ENCODE measurements around the gene ODAD3.
"Not testable (repeated sequence)": the region's sequence is repeated elsewhere in the genome, so short reads cannot be mapped to it uniquely, and the experiment has no call there.

ODAD3 gene

DNA sequence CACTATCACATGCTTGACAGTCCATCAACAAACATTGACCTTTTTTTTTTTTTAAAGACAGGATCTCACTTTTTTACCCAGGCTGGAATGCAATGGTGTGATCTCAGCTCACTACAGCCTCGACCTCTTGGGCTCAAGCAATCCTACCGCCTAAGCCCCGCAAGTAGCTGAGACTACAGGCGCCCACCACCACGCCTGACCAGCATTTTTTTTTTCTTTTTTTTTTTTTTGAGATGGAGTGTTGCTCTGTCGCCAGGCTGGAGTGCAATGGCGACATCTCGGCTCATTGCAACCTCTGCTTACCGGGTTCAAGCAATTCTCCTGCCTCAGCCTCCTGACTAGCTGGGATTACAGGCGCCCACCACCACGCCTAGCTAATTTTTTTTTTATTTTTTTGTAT is 24.0 kb upstream of the ODAD3 start:
- DNase-seq, result not testable (repeated sequence)

DNA sequence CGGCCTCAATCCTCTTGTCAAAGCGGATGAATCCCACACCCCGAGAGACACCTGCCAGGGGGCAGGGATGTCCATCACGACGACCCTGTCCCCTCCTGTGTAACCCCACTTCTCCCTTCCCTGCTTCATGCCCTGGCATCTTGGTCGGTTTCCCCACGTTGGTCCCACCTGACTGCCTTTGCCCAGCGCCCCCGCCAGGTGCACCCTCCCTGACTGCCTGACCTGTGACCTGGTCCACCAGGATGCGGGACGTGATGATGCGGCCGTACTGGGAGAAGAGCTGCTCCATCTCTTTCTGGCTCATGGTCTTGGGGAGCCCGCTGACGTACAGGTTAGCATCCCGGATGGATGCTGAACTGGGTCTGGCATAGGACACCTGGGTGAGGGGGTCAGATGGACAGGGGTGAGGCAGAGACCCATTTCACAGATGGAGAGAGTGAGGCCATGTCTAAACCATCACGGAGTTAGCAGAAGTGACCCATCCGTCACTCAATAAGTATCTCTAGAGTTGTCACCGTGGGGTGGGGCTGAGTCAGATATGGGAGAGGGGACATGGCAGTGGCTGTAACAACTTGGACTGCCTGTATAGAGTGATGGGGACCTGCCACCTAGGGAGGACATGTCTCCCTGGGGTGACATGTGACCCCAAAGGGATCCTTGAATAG is 23.4 kb upstream of the ODAD3 start:
- DNase-seq, result no peak

DNA sequence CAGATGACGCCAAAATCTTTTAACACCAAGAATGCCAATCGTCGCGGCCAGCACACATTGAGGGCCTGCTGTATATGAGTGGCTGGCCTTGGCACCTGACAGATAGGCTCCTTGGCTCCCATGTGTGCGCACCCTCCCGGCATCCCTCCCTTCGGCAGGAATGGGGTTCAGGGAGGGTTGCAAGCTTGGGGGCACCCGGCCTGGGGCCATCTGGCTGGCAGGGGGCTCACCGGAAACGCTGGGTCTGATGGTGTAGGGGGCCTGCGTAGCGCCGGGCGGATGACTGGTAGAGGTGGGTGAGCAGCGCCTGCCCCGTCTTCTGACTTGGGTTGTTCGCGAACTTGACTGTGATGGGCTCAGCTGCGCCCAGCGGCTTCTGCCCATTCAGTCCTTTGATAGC is 22.9 kb upstream of the ODAD3 start:
- DNase-seq, result no peak

DNA sequence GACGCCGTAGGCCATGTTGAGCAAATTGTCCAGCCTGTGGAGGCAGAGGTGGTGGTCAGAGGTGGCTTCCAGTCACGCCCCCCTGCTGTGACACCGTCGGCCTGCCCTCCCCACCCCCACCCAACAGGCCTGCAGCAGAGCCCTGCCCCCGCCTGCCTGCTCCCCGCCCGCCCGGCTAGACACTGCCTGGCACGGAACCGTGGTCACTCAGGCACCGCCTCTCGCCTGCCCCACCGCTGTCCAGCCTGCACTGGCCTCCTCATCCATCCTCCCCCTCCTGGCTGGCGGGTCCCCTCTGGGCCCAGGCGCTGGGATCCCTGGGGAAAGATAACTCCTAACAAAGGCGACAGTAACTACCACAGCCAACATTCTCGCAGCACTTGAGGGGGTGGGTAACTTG is 22.2 kb upstream of the ODAD3 start:
- DNase-seq, result no peak

DNA sequence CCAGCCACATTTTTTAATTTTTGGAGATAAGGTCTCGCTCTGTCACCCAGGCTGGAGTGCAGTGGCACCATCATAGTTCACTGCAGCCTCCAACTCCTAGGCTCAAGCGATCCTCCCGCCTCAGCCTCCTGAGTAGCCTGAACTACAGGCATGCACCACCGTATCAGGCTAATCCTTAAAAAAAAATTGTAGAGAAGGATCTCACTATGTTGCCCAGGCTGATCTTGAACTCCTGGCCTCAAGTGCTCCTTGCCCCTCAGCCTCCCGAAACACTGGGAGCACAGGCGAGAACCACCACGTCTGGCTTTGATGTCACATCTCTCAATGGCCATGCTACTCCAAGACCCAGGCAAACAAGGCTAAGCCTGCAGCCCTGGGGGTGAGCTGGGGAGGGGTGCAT is 21.7 kb upstream of the ODAD3 start:
- no peak for DNase-seq

DNA sequence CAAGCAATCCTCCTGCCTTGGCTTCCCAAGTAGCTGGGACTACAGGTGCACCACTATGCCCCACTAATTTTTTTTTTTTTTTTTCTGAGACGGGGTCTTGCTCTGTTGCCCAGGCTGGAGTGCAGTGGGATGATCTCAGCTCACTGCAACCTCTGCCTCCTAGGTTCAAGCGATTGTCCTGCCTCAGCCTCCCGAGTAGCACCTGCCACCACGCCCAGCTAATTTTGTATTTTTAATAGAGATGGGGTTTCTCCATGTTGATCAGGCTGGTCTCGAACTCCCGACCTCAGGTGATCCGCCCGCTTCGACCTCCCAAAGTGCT is 20.3 kb upstream of the ODAD3 start:
- not testable (repeated sequence) for DNase-seq

DNA sequence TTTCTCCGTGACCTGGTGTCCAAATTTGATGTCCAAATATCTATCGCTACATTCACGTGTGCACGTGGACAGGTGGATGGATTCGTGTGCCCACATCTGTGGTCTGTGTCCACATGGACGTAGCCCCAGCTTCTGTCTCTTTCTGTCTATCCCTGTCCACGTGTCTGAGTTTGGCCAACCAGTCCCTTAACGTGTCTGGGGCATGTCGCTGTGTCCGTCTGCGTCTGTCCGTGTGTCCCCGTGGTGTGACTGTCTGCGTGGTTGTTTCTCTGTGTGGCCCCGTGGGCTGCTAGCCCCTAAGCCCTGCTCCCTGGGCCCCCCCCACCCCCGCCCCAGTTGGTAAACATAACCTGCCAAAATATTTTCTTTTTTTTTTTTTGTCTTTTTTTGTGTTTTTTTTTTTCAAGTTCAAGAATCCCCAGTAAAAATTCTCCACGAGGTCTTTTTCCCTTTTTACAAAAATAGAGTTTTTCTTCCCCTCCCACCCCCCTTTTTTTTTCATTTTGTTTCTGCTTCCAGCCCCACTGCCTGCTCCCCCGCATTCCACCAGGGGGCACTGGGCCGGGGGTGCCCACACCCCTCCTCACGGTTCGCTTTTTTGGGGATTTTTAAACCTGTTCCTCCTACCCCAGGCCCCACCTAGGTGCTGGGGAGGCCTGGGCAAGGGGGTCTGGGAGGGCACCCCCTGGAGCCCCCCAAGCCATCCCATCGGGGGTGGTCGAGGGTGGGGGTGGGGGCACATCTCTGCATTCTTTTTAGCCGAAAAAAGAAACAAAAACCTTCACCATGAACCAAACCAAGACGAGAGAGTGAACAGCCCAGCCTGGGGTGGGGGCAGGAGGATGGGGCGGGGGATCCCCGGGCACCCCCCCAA is 18.8 kb upstream of the ODAD3 start:
- DNase-seq, result no peak

DNA sequence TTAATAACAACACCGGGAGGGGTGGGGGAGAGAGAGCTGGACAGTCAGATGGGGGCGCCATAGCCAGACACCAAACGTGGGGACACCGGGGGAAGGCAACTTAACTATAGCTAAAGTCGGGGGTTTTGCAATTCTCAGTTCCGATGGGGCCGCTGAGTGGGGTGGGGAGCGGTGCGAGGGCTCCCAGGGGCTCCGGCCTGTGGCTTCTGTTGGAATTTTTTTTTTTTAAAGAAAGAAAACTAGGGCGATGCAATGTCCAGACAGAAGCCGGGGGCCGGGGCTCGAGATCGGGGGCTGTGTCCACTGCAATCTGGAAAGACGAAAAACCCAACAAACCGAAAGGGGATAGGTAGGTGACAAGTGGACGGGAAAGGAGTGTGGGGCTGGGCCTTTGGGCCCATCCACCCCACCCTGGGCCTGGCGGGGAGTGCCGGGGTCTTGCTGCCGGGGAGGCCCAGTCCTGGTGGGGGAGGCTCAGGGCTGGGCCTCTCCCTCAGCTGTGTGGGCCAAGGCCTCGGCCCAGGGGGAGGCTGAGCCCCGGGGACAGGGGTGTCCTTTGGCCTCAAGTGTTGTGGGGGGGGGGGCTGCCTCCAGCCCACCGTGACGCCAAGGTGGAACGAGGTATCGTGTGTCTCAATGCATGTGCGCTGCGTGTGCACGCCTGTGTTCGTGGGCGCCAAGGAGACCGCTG is 17.8 kb upstream of the ODAD3 start:
- DNase-seq, result no peak

DNA sequence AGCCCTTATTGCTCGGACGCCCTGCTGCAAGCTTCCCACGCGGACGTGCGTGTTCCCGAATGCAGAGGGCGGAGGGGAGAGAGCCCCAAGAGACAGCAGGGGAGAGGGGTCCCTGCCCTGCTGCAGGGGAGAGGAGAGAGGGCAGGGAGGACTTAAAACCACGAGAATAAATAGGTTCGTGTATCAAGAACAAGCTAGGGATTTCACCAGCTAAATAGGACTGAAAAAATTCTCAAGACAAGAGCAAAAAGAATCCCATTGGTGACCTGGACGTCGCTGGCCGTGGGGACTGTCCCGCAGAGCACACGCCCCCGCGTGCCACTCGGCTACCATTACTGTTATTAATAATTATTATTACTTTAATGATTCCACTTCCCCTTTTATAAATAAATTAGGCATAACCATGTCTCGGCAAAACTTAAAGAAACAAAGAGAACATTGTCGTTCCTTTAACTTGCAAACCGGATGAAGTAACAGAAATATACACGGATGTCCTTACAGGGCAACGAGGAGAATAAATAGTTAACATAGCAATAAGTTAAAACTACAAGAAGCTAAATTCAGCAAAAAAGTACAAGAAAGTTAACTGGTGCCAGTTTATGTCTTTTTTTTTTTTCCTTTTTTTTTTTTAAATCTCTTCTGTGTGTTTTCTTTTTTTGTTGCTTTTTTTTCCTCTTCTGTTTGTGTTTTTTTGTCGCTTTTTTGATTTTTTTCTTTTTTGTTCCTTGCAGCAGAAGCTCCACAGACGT is 17.1 kb upstream of the ODAD3 start:
- no peak for DNase-seq

DNA sequence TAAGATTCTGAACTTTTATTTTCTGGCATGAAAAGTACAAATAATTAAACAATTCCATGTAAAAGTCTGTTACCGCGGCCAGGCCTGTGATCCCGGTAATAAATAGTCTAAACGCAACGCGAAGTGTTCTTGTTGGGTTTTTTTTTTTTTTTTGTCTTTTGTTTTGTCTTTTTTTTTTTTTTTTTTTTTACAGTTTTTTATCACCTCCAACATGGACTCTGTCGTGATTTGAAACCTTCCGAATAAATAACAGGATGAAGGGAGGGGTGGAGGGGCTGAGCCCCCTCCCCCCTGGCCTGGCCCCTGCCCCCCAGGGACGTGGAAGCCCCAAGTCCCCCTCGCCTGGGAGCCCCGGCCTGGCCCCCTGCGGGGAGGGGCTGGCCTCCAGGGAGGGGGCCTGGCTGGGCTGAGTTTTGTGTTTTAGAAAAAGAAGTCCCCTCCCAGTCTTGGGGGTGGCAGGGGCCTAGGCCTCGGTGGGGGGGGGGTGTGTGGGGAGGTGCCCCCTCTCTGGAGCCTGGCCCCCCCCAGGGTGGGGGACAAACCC is 16.5 kb upstream of the ODAD3 start:
- DNase-seq, result no peak

DNA sequence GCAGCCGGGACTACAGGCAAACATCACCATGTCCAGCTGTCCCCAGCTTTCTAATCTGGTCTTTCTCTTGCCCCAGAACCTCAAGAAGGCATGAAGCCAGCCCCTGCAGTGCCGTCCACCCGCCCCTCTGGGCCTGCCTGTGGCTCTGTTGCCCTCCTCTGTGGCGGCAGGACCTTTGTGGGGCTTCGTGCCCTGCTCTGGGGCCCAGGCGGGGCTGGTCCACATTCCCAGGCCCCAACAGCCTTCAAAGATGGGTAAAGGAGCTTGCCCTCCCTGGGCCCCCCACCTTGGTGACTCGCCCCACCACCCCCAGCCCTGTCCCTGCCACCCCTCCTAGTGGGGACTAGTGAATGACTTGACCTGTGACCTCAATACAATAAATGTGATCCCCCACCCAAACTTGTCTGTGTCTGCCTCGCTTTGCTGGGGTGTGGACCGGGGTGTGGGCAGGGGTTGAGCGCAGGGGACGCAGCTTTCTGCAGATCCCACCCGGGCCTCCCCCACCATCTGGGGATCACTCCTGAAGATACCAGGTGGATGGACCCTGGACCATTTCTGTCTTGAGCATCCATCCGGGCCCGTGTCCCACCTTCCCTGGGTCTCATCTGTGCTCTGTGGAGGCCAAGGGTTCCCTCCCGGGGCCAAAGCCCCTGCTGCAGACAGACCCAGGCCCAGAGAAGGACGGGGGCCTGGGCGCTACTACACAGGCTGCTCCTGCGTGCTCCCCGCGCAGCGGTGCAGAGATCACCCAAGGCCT is 15.8 kb upstream of the ODAD3 start:
- DNase-seq, result no peak

DNA sequence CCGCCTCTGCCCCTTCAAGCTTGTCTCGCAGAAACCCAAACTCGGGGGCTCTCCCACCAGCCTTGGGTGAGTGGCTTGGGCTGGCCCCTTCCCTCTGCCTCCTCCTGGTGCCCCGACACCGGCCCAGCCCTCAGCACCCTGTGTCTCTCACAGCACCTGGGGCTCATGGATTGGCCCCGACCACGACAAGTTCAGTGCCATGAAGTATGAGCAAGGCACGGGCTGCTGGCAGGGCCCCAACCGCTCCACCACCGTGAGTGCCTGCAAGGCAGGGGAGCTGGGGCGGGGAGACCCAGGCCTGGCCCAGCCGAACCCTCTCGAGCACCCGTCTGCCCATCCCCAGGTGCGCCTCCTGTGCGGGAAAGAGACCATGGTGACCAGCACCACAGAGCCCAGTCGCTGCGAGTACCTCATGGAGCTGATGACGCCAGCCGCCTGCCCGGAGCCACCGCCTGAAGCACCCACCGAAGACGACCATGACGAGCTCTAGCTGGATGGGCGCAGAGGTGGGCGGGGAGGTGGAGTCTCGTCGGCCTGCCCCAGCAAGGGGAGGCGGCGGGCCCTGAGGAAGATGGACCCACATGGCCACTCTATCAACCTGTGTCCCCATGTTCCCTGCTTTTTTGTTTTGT is 14.1 kb upstream of the ODAD3 start:
- DNase-seq, result no peak

DNA sequence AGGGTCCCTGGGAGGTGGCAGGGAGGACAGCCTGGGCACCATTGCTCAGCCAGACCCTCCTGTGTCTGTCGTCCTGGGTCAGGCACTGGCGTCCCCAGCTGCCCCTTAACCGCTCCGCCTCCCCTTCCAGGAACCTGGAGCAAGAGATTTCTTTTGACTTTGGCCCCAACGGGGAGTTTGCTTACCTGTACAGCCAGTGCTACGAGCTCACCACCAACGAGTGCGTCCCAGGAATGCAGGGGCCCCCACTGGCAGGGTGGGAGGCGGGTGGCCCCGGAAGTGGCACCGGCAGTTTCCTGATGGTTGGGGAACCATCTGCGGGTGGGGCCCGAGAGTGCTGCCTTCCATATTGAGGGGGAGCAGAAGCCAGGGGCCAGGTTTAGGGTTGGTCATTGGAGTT is 13.5 kb upstream of the ODAD3 start:
- DNase-seq, result no peak

DNA sequence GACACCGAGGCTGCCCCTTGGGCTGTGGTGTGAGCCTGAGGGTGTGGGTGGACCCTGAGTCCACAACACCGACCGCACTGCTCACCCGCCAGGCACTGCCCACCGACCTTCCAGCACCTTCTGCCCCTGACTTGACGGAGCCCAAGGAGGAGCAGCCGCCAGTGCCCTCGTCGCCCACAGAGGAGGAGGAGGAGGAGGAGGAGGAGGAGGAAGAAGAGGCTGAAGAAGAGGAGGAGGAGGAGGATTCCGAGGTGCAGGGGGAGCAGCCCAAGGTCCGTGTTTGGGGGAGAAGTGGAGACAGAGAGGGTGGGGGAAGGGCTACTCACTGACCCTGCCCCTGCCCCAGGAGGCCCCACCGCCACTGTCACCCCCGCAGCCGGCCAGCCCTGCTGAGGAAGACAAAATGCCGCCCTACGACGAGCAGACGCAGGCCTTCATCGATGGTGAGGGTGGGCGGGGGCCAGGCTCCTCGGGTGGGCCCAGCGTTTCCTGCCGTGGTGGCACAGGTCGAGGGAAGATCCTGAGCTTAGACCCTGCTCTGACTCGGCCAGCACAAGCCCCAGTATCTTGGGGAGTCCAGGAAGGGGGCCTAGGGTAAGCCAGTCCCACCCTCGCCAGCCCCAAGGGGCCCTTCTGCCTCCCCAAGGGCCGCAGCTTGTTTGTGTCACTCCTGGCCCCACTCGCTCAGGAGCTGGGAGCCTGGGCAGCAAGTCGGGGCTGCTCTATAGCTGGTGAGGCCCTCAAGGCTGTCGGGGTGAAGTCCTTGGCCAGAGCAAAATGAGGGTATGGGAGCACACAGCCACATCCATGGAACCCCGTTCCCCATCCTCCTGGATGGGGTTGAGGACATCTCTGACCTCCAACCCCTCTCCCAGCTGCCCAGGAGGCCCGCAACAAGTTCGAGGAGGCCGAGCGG is 12.7 kb upstream of the ODAD3 start:
- DNase-seq, result no peak

DNA sequence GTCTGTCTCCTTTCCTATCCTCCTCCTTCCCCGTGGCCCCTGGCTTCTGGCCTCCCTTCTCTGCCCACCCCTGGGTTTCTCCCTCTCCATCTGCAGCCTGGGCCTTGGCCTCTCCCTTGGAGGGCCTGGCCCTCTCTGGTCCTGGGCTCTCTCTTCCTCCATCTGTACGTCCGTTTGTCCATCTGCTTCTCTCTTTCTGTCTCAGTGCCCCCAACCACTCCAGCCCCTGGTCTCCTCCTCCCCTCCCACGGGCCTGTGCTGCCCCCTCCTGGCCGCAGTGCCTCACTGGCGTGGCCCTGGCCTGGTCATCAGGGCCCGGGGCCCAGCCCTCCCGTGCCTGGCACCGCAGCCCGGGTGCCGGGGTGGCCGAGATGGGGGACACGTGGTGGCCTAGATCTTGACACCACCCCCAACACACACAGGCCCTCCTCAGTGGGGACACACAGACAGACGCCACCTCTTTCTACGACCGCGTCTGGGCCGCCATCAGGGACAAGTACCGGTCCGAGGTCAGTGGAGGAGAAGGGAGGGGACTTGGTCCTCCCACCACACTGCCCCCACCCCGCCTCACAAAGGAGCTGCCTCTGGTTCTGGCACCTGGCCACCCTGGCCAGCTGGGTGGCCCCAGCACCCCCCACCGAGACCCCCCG is 11.9 kb upstream of the ODAD3 start:
- peak; percentile 4 for DNase-seq

DNA sequence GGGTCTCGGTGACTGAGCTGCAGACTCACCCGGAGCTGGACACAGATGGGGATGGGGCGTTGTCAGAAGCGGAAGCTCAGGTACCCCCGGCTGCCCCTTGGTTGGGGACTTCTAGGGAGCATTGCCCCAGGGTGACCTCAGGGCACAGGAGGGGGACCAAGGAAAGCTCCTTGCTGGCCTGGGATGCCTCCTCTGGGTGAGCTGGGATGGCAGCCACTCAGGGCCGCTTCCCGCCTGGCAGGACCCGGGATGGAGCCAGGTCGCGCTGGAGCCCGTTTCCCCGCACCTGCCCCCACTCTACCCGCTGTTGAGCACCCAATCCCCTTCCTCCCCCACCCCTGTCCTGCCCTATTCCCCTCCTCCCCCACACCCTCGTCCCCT is 11.3 kb upstream of the ODAD3 start:
- no peak for DNase-seq

DNA sequence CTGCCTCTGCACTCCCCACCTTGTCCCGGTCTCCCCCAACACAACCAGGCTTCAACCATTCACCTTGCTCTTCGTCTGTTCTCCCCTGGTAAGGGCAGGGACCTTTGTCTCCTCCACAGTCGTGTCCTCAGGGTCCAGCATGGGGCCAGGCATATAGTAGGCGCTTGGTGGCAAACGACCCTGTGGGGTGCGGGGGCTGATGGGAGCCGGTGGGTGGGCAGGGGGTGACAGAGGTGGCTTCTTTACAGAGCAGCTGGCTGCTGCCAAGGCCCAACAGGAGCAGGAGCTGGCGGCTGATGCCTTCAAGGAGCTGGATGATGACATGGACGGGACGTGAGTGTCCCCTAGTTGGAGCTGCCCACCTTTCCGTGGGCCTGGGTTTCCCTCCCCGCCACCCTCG is 10.2 kb upstream of the ODAD3 start:
- DNase-seq, result no peak

DNA sequence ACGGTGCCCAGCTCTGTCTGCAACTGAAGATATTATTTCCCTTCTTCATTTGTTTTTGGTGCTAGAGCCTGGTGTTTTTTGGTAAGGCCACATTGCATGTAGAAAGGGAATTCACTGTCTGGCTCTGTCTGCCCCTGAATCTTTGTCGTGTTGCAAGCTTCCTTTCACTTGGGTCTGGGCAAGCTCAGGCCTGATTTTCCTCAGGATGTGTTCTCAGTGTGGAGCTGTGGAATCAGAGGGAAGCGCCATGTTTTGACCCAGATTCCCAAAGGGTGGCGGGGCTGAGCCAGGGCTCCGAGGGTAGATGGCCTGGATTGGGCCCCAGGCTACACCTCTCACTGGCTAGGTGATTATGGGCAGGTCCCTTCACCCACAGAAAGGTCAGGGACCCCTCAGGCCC is 9.1 kb upstream of the ODAD3 start:
- DNase-seq, result no peak

DNA sequence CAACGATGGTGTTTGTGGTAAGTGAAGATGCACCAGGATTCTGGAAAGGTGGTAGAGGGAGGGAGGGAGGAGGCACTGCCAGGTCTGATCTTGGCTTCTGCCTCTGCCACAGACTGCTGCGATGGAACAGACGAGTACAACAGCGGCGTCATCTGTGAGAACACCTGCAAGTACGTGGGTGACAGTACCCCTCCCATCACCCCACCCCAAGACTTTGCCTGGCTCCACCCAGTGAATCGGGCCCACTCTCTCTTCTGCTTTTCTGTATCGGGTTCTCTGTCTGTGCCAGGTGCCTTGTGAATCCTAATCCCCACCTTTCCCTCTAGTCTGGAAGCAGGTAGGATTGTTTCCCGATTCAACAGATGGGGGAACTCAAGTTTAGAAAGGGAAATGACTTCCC is 3.0 kb upstream of the ODAD3 start:
- DNase-seq, result no peak

DNA sequence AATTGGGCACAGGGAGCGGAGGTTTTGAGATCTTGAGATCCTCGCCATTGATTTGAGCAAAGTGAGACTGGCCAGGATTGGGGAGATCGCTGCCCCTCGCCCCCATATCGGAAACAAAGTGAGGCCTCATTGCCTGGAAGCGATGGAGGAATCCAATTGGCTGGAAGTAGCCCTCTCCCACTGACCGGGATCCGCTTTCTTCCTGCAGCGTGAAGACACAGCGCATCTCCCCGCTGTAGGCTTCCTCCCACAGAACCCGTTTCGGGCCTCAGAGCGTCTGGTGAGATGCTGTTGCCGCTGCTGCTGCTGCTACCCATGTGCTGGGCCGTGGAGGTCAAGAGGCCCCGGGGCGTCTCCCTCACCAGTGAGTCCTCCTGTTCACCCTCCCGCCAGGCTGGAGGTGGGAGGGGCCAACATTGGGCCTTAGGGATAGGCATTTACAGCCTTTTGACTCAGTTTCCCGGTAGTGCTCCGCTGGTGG is 952 bp upstream of the ODAD3 start:
- no peak for DNase-seq

Measured in T1000 (cell line).